Vagina (tissue), 2 donors: Measurements from ENCODE around the gene RFFL. TPM values are rescaled to one million over a fixed set of nuclear protein-coding genes. Genes with fewer than 3 reads are reported as not detected.

ENCODE experiments used
- DNase-seq, 2 donors: peaks; one replicate each; pipeline ENCODE4 v3.0.0-alpha.2; 2017; ENCODE audit errors: extremely low spot score in 2 of 2
- H3K27ac ChIP-seq: fragments of 200-600 bp; sonication (generic); one replicate; pipeline ENCODE4 v1.5.1; 2019
- H3K27me3 ChIP-seq: fragments of 200-600 bp; sonication (generic); one replicate; pipeline ENCODE4 v1.5.1; 2019
- H3K36me3 ChIP-seq, 2 donors: fragments of 200-600 bp; sonication (generic); one replicate each; pipeline ENCODE4 v1.5.1; 2017 to 2019
- H3K4me1 ChIP-seq: fragments of 200-600 bp; sonication (generic); one replicate; pipeline ENCODE4 v1.5.1; 2019
- H3K4me3 ChIP-seq, 2 donors: fragments of 200-600 bp; sonication (generic); 1 replicate in 1 of 2; 2 replicates in 1 of 2; pipeline ENCODE4 v1.5.1; 2016 to 2019
- H3K9me3 ChIP-seq: fragments of 200-600 bp; sonication (generic); one replicate; pipeline ENCODE4 v1.5.1; 2019
- CTCF ChIP-seq, 3 experiments: fragments of 450-650 bp in 2 of 3; fragments of 200-600 bp in 1 of 3; sonication (generic) in 1 of 3; IDR thresholded peaks; one replicate each; pipeline ENCODE4 v1.5.1; 2017 to 2019; ENCODE audit warnings: antibody characterized with exemption in 3 of 3, mild to moderate bottlenecking in 2 of 3, moderate library complexity in 2 of 3
- POLR2A ChIP-seq, 2 donors: fragments of 450-650 bp; IDR thresholded peaks; one replicate each; pipeline ENCODE4 v1.6.1; 2017; ENCODE audit warnings: antibody characterized with exemption in 2 of 2, mild to moderate bottlenecking in 2 of 2, moderate library complexity in 2 of 2
- POLR2AphosphoS5 ChIP-seq, 2 donors: sonication (generic); formaldehyde crosslinking; IDR thresholded peaks; one replicate each; pipeline ENCODE4 v1.9.0; 2017; ENCODE audit warnings: antibody characterized with exemption in 2 of 2, mild to moderate bottlenecking in 2 of 2, low read depth in 1 of 2; ENCODE audit not compliant: insufficient read depth in 1 of 2
- intact Hi-C: fragments of 100-400 bp; cut with DNase I; formaldehyde crosslinking; loops from one replicate; pipeline ENCODE4 v1.15.1; 2023
- total RNA-seq: library from RNA; depleted of rRNA; stranded (reverse); fragments of >200 nt; gene quantifications from one replicate; pipeline ENCODE4 v1.2.3, GENCODE V29; 2016

The RFFL gene
- total RNA-seq, 1 donor from 2014 or later, result 25.3 TPM

- intact Hi-C loops, result loop anchor here (5.0 to 10.0 kb wide), 2 partner anchors 61 to 124 kb away; partner anchors contain the start of genes CCT6B and ZNF830
- no peak overlapping the region for H3K27ac ChIP-seq
- H3K4me3 ChIP-seq, result no peak overlapping the region
Observed at GRCh38 chr17:35086164-35086563, 22.7 kb upstream of the RFFL start.

GRCh38 chr17:35084987-35085386 is 21.5 kb upstream of the RFFL start:
- Histone ChIP-seq H3K4me3 (no peak overlapping the region), H3K27me3 (no peaks in the 10 kb centered on the region), H3K9me3 (no peaks in the 10 kb centered on the region), H3K27ac (no peak overlapping the region), H3K36me3 (no peaks in the 10 kb centered on the region), H3K4me1 (peaks cover 55% of the 10 kb centered on the region)
- DNase-seq, result no peak
- peak in 1 of 2 donors; percentile 12 for TF ChIP-seq POLR2AphosphoS5 (IDR thresholded peaks at IDR 0.05; ENCODE audit: insufficient read depth in 1 of 2, low read depth in 1 of 2)
- no peak for TF ChIP-seq CTCF (IDR thresholded peaks at IDR 0.05)
- intact Hi-C loops, result loop anchor here (5.0 to 10.0 kb wide), 2 partner anchors 60 to 123 kb away; partner anchors contain the start of genes CCT6B and ZNF830

More at GRCh38 chr17:35086164-35086563, 22.7 kb upstream of the RFFL start:
- DNase-seq, result no peak
- Histone ChIP-seq H3K36me3 (no peaks in the 10 kb centered on the region), H3K4me1 (peaks cover 48% of the 10 kb centered on the region), H3K9me3 (no peaks in the 10 kb centered on the region), H3K27me3 (no peaks in the 10 kb centered on the region)
- TF ChIP-seq POLR2A (IDR thresholded peaks at IDR 0.05) (no peak), CTCF (IDR thresholded peaks at IDR 0.05) (no peak), POLR2AphosphoS5 (IDR thresholded peaks at IDR 0.05; ENCODE audit: insufficient read depth in 1 of 2, low read depth in 1 of 2) (no peak)

- peaks cover 53% of the 10 kb centered on the region for H3K4me1 ChIP-seq
- DNase-seq, result no peak
- H3K36me3 ChIP-seq, result no peaks in the 10 kb centered on the region
- no peak overlapping the region for H3K4me3 ChIP-seq
- intact Hi-C loops, result loop anchor here (10.0 kb wide), 1 partner anchor 58 kb away; no protein-coding TSS in a partner anchor
- TF ChIP-seq CTCF (IDR thresholded peaks at IDR 0.05) (no peak), POLR2A (IDR thresholded peaks at IDR 0.05) (no peak), POLR2AphosphoS5 (IDR thresholded peaks at IDR 0.05; ENCODE audit: insufficient read depth in 1 of 2, low read depth in 1 of 2) (no peak)
- no peak overlapping the region for H3K27ac ChIP-seq
- no peaks in the 10 kb centered on the region for H3K27me3 ChIP-seq
- H3K9me3 ChIP-seq, result no peaks in the 10 kb centered on the region
Observed at GRCh38 chr17:35083071-35083470, 19.6 kb upstream of the RFFL start.

- no peak for DNase-seq
- Histone ChIP-seq H3K27ac (no peak overlapping the region), H3K9me3 (no peaks in the 10 kb centered on the region), H3K4me3 (no peak overlapping the region), H3K4me1 (peaks cover 44% of the 10 kb centered on the region), H3K36me3 (no peaks in the 10 kb centered on the region), H3K27me3 (no peaks in the 10 kb centered on the region)
- intact Hi-C loops, result loop anchor here (10.0 kb wide), 1 partner anchor 57 kb away; no protein-coding TSS in a partner anchor
- no peak for TF ChIP-seq POLR2A (IDR thresholded peaks at IDR 0.05)
- no peak for TF ChIP-seq POLR2AphosphoS5 (IDR thresholded peaks at IDR 0.05; ENCODE audit: insufficient read depth in 1 of 2, low read depth in 1 of 2)
- TF ChIP-seq CTCF (IDR thresholded peaks at IDR 0.05), result no peak
Observed at GRCh38 chr17:35082073-35082657, 18.7 kb upstream of the RFFL start.

GRCh38 chr17:35081638-35082037 is 18.1 kb upstream of the RFFL start:
- Histone ChIP-seq H3K4me1 (peaks cover 38% of the 10 kb centered on the region), H3K9me3 (no peaks in the 10 kb centered on the region), H3K4me3 (no peak overlapping the region), H3K27ac (no peak overlapping the region), H3K36me3 (no peaks in the 10 kb centered on the region), H3K27me3 (no peaks in the 10 kb centered on the region)
- TF ChIP-seq CTCF (IDR thresholded peaks at IDR 0.05) (no peak), POLR2A (IDR thresholded peaks at IDR 0.05) (no peak), POLR2AphosphoS5 (IDR thresholded peaks at IDR 0.05; ENCODE audit: insufficient read depth in 1 of 2, low read depth in 1 of 2) (no peak)
- DNase-seq, result no peak
- intact Hi-C loops, result loop anchor here (10.0 kb wide), 1 partner anchor 57 kb away; no protein-coding TSS in a partner anchor
